Endothelial cell of umbilical vein (primary cell): Measurements from ENCODE around the gene RPS6KA4. TPM values are rescaled to one million over a fixed set of nuclear protein-coding genes. Genes with fewer than 3 reads are reported as not detected.

ENCODE experiments used
- BruUV-seq: library from RNA; stranded (reverse); fragments of 400-500 nt; replicated peaks from 2 replicates; lab custom pipeline; 2021; lab: Mats Ljungman, UMichigan
- CTCF ChIA-PET: fragments of 300-600, 350-600 bp; sonication (Branson Sonifier 250); formaldehyde crosslinking; loops from one replicate; lab custom pipeline; 2021; ENCODE audit warnings: antibody characterized with exemption, inconsistent platforms; lab: Charles Lee
- POLR2A ChIA-PET: fragments of 300-600, 350-600 bp; sonication (Branson Sonifier 250); formaldehyde crosslinking; loops from one replicate; lab custom pipeline; 2021; ENCODE audit warnings: antibody characterized with exemption, inconsistent platforms; lab: Charles Lee
- DNase-seq: peaks from one replicate; pipeline ENCODE4 v3.0.0-alpha.2; 2011; ENCODE audit warnings: low read depth, low spot score
- FAIRE-seq: peaks from 2 replicates; lab custom pipeline; 2011; peaks lifted over from hg19 to GRCh38; lab: Jason Lieb, UNC
- H2AFZ ChIP-seq: 2 replicates; pipeline ENCODE4 v1.6.0; 2012; ENCODE audit warnings: low read depth, low read length, control low read depth, inconsistent platforms
- H3K27ac ChIP-seq: 2 replicates; pipeline ENCODE4 v1.5.1; 2011; ENCODE audit warnings: low read depth, mild to moderate bottlenecking, control low read depth, low read length, moderate library complexity; ENCODE audit not compliant: insufficient read depth
- H3K27me3 ChIP-seq, 2 experiments: 2 replicates each; pipeline versions ENCODE4 v1.6.0 to v1.6.1; 2011; ENCODE audit warnings: low read length in 2 of 2, mixed read lengths in 1 of 2; ENCODE audit not compliant: control insufficient read depth in 2 of 2, insufficient read depth in 2 of 2
- H3K36me3 ChIP-seq, 2 experiments: 2 replicates in 1 of 2; 3 replicates in 1 of 2; pipeline ENCODE4 v1.5.1; 2011; ENCODE audit warnings: low read length in 2 of 2, mild to moderate bottlenecking in 1 of 2, moderate library complexity in 1 of 2; ENCODE audit not compliant: control insufficient read depth in 2 of 2, insufficient read depth in 2 of 2; ENCODE audit errors: extremely low read depth in 1 of 2
- H3K4me1 ChIP-seq: 3 replicates; pipeline ENCODE4 v1.5.1; 2011; ENCODE audit warnings: mild to moderate bottlenecking, low read length; ENCODE audit not compliant: control insufficient read depth, insufficient read depth; ENCODE audit errors: extremely low read depth
- H3K4me2 ChIP-seq: 2 replicates; pipeline ENCODE4 v1.6.1; 2011; ENCODE audit warnings: low read length, control low read depth, mixed read lengths; ENCODE audit not compliant: insufficient read depth
- H3K4me3 ChIP-seq, 3 experiments: fragments of 200-600 bp in 1 of 3; sonication (generic), shearing (Covaris generic) in 1 of 3; replicated peaks in 1 of 3; 2 replicates each; pipeline ENCODE4 v1.5.1; 2011 to 2016; ENCODE audit warnings: control low read depth in 3 of 3, low read length in 3 of 3, mild to moderate bottlenecking in 2 of 3, inconsistent platforms in 1 of 3, low read depth in 1 of 3, moderate library complexity in 1 of 3; ENCODE audit not compliant: insufficient read depth in 1 of 3
- H3K79me2 ChIP-seq: 2 replicates; pipeline ENCODE4 v1.6.0; 2012; ENCODE audit warnings: low read length, inconsistent platforms; ENCODE audit not compliant: control insufficient read depth, insufficient read depth
- H3K9ac ChIP-seq: replicated peaks from 2 replicates; pipeline ENCODE3; 2011; ENCODE audit warnings: low read length, control low read depth; ENCODE audit not compliant: insufficient read depth; ENCODE audit errors: extremely low read depth
- H3K9me1 ChIP-seq: replicated peaks from 3 replicates; pipeline ENCODE4 v1.6.0; 2011; ENCODE audit warnings: mild to moderate bottlenecking, low read length; ENCODE audit not compliant: control insufficient read depth, insufficient read depth; ENCODE audit errors: extremely low read depth
- H3K9me3 ChIP-seq: replicated peaks from 2 replicates; pipeline ENCODE4 v1.5.1; 2012; ENCODE audit warnings: low read length, inconsistent platforms; ENCODE audit not compliant: control insufficient read depth, insufficient read depth
- H4K20me1 ChIP-seq: replicated peaks from 2 replicates; pipeline ENCODE3; 2011; ENCODE audit warnings: mild to moderate bottlenecking, low read length; ENCODE audit not compliant: control insufficient read depth, insufficient read depth; ENCODE audit errors: extremely low read depth
- EZH2 ChIP-seq: IDR thresholded peaks from 2 replicates; pipeline ENCODE4 v1.6.1; 2012; ENCODE audit warnings: borderline replicate concordance, low read depth, mild to moderate bottlenecking, moderate library complexity, low read length, inconsistent platforms; ENCODE audit not compliant: severe bottlenecking
- FOS ChIP-seq: IDR thresholded peaks from 2 replicates; pipeline ENCODE4 v1.6.1; 2011; ENCODE audit warnings: mild to moderate bottlenecking, low read length, moderate library complexity, borderline replicate concordance; ENCODE audit not compliant: insufficient read depth
- GATA2 ChIP-seq: IDR thresholded peaks from 2 replicates; pipeline ENCODE4 v1.7.0; 2011; ENCODE audit warnings: low read depth, mild to moderate bottlenecking, moderate library complexity, mixed read lengths, low read length; ENCODE audit not compliant: insufficient read length, insufficient read depth
- JUN ChIP-seq: IDR thresholded peaks from 2 replicates; pipeline ENCODE4 v1.6.1; 2011; ENCODE audit warnings: borderline replicate concordance, low read depth; ENCODE audit not compliant: insufficient read length, insufficient read depth
- MYC ChIP-seq: IDR thresholded peaks from one replicate; pipeline ENCODE4 v1.6.1; 2011; ENCODE audit warnings: mild to moderate bottlenecking, low read depth, low read length
- POLR2A ChIP-seq: IDR thresholded peaks from 2 replicates; pipeline ENCODE4 v1.6.1; 2012; ENCODE audit warnings: low read depth, mild to moderate bottlenecking, control low read depth, low read length
- POLR2AphosphoS5 ChIP-seq: IDR thresholded peaks from 2 replicates; pipeline ENCODE4 v1.6.1; 2012; ENCODE audit warnings: low read depth, mild to moderate bottlenecking, control low read depth, low read length, moderate library complexity; ENCODE audit not compliant: insufficient read depth
- dilution Hi-C: fragments of 300-500 bp; cut with MboI; formaldehyde crosslinking; loops from one replicate; pipeline ENCODE4 v1.15.0; 2019; ENCODE audit warnings: low sequenced_read_pairs; ENCODE audit not compliant: extremely low pct_ligation_motif_present
- intact Hi-C: fragments of 100-400 bp; cut with micrococcal nuclease; formaldehyde crosslinking; loops from one replicate; pipeline ENCODE4 v1.10.0; 2022
- polyA plus RNA-seq, 4 experiments: library from polyadenylated mRNA; depleted of rRNA in 3 of 4; stranded (reverse) in 3 of 4; unstranded in 1 of 4; fragments of >200 nt; gene quantifications; 2 replicates each; pipeline versions ENCODE4 v1.2.1 to v1.2.3, GENCODE V29; 2011 to 2012; ENCODE audit warnings: missing spikeins in 1 of 4
- total RNA-seq: library from RNA; stranded (reverse); gene quantifications from 2 replicates; pipeline ENCODE4 v1.2.3, GENCODE V29; 2021
- TF ChIP-seq, protein P1 (sequence below): IDR thresholded peaks from 2 replicates; pipeline ENCODE4 v1.6.1; 2011; ENCODE audit not compliant: insufficient read depth, insufficient read length
- TF ChIP-seq, protein P2 (sequence below), 2 donors: IDR thresholded peaks; 1 replicate in 1 of 2; 2 replicates in 1 of 2; pipeline ENCODE4 v1.5.1; 2011; ENCODE audit warnings: low read length in 2 of 2, mild to moderate bottlenecking in 2 of 2, moderate library complexity in 2 of 2, control low read depth in 1 of 2, inconsistent platforms in 1 of 2, low read depth in 1 of 2; ENCODE audit not compliant: insufficient read depth in 1 of 2; ENCODE audit errors: extremely low read depth in 1 of 2

RPS6KA4 gene
- total and polyA plus RNA-seq, 2 donors (not counting 3 experiments of a cell fraction or from before 2014, with no cell fraction given): 26.5 to 44.1 TPM

DNA sequence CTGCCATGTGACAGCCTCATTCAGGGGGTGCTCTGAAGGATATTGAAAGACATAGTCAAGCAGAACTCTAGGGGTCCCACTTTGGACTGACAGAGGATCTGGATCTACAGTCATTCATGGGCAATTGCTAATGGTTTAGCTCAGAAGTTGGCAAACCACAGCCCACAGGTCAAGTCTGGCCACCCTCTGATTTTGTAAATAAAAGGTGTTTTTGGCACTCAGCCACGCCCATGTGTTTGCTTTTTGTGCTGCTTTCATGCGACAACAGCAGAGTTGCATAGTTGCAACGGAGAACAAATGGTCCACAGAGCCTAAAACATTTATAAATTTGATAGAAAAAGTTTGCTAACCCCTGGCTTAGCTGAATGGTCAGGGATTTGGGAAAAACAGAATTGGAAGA, 41.7 kb downstream of the RPS6KA4 start:
- BruUV-seq: no TSS peak
- dilution Hi-C loops (no loop called here), intact Hi-C loops (no loop called here)
- Histone ChIP-seq H3K9ac (no peak overlapping the region), H4K20me1 (no peaks in the 10 kb centered on the region), H3K4me1 (no peaks in the 10 kb centered on the region), H3K4me3 (no peak overlapping the region), H3K79me2 (no peaks in the 10 kb centered on the region), H3K9me3 (no peaks in the 10 kb centered on the region), H3K9me1 (no peaks in the 10 kb centered on the region), H3K27ac (no peak overlapping the region), H3K27me3 (peaks cover 2% of the 10 kb centered on the region in 2 experiments), H3K4me2 (no peak overlapping the region), H2AFZ (no peak overlapping the region), H3K36me3 (no peaks in the 10 kb centered on the region)
- FAIRE-seq: no peak
- DNase-seq: no peak
- TF ChIP-seq, protein P1, sequence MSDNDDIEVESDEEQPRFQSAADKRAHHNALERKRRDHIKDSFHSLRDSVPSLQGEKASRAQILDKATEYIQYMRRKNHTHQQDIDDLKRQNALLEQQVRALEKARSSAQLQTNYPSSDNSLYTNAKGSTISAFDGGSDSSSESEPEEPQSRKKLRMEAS: no peak
- TF ChIP-seq, protein P2, sequence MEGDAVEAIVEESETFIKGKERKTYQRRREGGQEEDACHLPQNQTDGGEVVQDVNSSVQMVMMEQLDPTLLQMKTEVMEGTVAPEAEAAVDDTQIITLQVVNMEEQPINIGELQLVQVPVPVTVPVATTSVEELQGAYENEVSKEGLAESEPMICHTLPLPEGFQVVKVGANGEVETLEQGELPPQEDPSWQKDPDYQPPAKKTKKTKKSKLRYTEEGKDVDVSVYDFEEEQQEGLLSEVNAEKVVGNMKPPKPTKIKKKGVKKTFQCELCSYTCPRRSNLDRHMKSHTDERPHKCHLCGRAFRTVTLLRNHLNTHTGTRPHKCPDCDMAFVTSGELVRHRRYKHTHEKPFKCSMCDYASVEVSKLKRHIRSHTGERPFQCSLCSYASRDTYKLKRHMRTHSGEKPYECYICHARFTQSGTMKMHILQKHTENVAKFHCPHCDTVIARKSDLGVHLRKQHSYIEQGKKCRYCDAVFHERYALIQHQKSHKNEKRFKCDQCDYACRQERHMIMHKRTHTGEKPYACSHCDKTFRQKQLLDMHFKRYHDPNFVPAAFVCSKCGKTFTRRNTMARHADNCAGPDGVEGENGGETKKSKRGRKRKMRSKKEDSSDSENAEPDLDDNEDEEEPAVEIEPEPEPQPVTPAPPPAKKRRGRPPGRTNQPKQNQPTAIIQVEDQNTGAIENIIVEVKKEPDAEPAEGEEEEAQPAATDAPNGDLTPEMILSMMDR (IDR thresholded peaks at IDR 0.05; ENCODE audit: extremely low read depth in 1 of 2, insufficient read depth in 1 of 2, low read depth in 1 of 2, low read length in 2 of 2): no peak
- TF ChIP-seq EZH2 (no peak), FOS (no peak), GATA2 (no peak), POLR2A (no peak), POLR2AphosphoS5 (no peak), JUN (no peak), MYC (no peak)
- ChIA-PET CTCF (no interaction called here), POLR2A (no interaction called here)
